NCI-H2107 treated with DMSO at 0.1 percent for 48 hours (cell line): ENCODE data around the gene AKAP13.

Experiments
- DNase-seq: peaks from one replicate; lab custom pipeline; 2025; ENCODE audit not compliant: unreplicated experiment; lab: John Stamatoyannopoulos, UW

The AKAP13 gene

DNA sequence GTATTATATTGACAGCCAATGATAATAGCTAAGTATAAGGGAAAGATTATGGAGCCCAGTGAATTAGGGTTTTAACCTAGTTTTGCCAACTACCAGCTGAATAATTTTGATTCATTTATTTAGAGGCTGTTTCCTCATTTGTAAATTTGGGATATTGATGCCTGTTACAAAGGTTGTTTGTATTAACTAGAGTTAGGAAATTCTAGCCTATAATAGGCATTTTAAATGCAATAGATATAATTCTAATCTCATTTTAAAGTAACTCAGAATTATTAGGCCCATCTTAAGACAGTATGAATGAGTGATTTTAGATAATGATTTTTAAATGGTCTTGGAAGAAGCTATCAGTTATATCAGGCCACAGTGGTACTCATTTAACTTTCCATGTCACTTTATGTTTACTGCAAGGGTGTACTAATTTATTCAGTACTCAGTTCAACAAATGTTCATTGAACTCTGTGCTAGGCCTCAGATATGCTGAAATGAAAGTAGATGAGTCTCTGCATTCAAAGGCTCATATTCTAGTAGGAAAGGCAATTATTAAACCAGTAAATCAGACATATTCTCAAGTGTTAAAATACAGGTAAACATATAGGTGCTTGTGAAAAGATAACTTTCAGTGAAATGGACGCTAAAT lies 213.5 kb downstream of the AKAP13 start:
- no peak for DNase-seq

- no peak for DNase-seq
These were observed 215.6 kb downstream of the AKAP13 start for GRCh38 chr15:85595804-85596536.

DNA sequence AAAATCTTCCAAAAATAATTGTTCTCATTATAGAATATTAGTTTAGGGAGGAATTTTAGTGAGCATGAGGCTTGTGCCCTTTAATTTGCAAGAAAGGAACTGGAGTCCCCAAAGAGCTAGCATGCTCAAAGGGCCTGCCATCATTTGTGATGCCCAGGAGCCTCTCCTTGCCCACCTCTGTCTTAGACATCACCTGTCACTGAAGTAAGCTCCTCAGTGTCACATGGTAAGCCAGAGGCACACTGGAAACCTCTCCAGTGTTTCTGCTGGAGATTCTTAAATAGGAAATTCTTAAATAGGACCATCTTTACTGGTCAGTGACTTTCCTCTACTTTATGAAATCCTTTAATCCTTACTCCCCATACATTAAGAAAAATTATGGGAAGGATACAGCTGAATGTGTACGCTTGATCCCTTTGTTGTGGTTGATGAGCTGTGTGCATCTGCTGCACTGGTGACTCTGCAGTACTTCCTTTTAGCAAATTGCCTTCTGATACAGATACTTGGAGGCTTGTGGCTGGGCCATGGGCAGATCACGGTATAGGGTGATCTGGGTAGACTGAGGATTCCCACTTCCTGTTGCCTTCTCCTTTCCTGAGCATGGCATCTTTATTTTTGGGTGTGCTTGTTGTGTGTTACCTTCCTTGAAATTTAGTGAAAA lies 216.9 kb downstream of the AKAP13 start:
- no peak for DNase-seq

DNA sequence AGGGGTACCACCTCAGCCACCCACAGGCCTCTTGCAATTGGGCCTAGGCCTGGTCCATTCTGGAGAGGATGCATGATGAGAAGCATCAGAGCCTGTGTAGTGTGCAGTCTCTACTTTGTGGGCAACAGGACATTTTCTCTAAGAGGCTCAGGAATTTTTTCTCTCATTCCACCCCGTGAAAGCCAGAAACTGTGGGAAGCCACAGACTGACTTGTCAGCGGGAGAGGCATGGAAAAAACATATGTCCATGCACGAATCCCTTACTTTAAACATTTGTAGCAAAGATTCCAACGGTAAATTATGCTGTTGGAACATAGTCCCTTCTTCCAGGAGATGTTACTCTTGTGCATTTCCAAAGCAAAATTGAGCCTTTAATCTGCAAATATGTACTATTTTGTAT lies 217.8 kb downstream of the AKAP13 start:
- no peak for DNase-seq

- DNase-seq: no peak
These were observed 218.5 kb downstream of the AKAP13 start for GRCh38 chr15:85598718-85599398.

DNA sequence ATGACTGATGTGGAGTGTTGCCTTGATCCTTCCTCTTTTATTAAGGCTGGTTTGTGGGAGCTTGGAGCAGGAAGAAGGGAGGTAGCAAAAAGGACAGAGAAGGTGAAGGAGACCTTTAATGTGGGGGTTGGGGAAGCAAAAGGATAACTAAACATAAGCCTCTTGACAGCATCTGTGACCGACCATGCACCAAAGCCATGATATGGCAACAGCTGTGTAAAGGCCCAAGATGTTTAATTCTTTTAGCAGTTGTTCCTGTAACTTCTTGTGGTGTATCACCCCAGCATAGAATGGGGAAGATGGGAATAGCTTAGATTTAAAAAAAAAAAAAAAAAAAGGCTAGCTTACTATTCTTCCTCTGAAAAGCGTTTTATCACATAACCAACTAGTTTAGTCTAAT lies 219.6 kb downstream of the AKAP13 start:
- DNase-seq: no peak

DNA sequence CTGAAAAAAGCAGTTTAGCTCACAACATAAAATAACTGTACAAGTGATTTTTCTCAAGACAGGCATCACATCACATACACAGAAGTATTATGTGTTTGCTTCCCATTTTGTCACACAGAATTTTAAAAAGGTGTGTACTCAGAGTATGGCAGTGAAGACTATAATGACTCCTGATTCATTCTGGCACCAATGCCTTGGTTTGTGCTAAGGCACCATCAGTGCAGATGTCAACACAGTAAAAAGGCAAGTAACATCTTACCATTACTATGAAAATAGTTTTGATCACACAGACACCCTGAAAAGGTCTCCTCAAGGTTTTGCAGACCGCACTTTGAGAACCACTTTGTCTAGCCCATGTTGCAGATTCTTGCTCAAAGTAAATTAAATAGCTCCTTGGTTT lies 222.8 kb downstream of the AKAP13 start:
- no peak for DNase-seq

- no peak for DNase-seq
These were observed 223.3 kb downstream of the AKAP13 start for GRCh38 chr15:85603703-85604102.

DNA sequence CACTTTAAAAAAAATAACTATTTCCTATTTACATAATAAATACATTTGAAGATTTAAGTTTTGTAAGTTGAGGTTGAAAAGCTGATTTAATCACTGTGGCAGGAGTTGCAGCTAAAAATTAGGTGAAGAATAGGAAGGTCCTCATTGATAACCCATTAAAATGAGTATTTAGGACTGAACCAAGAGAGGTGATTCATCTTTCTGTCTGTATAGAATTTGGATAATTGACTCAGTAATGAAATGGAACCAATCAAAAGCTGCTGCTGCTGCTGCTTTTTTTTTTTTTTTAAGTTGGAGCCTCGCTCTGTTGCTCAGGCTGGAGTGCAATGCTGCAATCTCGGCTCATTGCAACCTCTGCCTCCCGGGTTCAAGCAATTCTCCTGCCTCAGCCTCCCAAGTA lies 223.8 kb downstream of the AKAP13 start:
- no peak for DNase-seq

DNA sequence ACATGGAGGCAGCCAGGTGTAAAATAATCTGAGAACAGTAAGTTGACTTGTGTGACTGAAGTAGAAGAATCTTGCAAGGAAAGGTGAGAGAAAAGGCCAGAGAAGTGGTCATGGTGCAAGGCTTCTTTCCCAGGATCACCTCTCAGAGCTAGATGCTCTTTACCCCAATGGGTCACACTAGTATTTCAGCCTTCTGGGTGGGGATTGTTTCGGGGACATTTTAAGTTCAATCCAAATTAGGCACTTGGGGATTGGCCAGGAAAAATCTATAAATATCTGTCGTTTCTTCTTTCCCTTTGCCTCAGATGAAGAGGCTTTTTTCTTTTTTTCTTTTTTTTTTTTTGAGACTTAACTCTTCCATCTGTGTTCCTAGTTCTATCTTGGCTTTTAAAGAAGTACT lies 226.3 kb downstream of the AKAP13 start:
- DNase-seq: no peak

- no peak for DNase-seq
These were observed 226.9 kb downstream of the AKAP13 start for GRCh38 chr15:85607141-85607806.

DNA sequence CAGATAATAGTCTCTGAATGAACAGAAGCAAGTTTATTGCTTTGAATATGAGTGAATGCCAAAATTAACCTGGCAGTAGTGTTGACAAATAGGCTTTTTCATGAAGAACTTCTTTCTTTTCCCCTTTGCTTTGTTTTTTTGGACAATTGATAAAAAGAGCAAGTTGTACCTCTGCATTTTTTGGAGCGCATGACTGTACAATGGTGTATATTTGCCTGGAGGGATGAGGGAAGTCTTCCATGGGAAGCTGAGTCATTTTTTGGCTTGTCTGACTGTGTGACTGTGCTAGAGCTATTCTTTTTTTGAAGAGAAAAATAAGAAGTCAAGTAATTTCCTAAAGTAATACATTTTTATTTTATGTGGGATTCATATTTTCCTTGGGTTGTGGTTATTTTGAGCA lies 227.4 kb downstream of the AKAP13 start:
- no peak for DNase-seq

DNA sequence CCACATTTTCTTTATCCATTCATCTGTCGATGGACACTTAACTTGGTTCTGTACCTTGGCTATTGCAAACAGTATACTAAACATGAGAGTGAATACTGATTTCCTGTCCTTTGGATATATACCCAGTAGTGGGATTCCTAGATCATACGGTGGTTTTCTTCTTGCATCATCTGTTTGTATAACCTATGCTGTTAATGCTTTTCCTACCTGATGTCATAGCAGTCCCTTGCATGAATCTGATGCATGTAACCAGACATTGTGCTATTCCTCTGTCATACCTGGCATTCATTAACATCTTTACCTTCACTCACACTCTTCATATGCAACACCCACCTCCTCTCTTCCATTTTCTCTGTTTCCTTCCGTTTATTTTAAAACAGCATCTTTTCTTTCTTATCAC lies 229.1 kb downstream of the AKAP13 start:
- no peak for DNase-seq

DNA sequence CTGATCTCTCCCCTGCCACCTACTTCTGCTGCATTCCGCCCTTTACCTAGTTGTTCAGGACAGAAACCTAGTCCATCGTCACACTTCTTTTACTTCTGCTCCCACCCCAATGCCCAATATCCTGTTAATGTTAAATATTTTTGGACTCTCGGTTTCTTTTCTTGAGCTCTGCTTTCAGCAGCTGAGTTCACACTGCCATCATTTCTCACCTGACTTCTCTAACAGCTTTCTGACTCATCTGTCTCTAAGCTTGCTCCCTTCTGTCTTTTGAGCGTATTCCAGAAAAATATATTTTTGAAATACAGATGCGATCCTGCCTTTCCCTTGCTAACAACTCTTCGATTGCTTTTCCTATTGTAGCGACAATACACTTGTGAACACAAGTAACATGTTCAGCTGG lies 231.0 kb downstream of the AKAP13 start:
- DNase-seq: no peak

- no peak for DNase-seq
These were observed 233.7 kb downstream of the AKAP13 start for GRCh38 chr15:85614059-85614458.

- no peak for DNase-seq
These were observed 235.5 kb downstream of the AKAP13 start for GRCh38 chr15:85615930-85616329.

DNA sequence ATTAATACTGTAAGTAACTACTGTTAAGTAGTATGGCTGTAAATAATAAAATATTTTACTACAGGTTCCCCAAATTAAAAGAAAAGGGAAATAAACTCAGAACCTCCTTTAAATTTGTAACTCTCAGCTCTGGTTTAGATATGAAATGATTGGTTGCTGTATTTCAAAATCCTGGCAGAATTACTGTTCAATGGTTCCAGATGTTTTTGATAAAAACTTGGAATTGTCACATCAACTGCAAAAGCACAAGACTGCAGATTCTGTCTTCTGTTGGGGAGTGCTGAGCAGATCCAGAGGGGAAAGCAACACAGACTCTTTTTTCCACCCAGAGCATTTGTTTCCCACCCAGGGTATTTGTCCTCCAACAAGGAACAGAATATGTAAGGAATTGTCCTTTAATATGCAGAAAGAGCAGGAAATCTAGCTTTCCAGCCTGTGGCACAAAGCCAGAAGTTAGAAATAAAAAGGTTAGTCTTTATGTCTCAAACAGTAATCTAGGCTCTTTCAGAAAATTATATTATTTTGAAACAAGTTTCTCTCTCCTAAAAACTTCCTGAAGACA lies 236.2 kb downstream of the AKAP13 start:
- DNase-seq: no peak

DNA sequence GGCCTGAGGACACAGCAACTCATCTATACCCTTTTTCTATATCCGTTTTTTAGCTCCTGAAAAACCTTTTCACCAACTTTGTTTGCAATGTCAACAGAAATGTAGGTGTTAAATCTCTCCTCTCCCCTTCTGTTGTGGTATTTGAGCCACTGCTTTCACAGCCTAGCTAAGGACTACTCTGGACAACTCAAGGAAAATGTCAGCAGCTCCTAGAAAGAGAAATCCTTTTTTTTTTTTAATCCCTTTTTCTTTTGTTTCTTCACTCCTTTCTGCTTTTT lies 237.8 kb downstream of the AKAP13 start:
- no peak for DNase-seq

DNA sequence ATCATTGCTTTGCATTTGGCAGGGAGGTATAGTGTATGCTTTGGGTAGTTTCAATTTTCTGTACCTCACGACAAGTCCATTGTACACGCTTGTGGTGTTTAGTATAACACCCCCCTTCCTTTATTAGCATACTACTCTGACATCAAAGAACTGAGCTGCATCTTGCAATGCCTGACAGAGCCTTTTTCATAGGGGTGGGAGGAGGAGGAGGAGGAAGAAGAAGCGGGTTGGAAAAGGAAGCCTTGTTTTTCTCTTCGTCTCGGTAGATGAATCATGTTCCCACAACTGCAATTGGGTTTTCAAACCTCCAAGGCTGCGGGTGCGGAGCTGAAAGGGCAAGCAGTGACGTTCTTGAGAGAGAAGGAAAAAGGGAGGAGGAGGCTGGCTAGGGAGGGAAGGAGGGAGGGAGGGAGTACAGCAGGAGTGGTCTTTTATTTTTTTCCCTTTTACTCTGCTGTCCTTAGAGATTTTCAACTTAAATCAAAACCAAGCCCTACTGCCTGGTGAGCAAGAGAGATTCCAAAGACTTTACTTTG lies 238.6 kb downstream of the AKAP13 start:
- DNase-seq: no peak

DNA sequence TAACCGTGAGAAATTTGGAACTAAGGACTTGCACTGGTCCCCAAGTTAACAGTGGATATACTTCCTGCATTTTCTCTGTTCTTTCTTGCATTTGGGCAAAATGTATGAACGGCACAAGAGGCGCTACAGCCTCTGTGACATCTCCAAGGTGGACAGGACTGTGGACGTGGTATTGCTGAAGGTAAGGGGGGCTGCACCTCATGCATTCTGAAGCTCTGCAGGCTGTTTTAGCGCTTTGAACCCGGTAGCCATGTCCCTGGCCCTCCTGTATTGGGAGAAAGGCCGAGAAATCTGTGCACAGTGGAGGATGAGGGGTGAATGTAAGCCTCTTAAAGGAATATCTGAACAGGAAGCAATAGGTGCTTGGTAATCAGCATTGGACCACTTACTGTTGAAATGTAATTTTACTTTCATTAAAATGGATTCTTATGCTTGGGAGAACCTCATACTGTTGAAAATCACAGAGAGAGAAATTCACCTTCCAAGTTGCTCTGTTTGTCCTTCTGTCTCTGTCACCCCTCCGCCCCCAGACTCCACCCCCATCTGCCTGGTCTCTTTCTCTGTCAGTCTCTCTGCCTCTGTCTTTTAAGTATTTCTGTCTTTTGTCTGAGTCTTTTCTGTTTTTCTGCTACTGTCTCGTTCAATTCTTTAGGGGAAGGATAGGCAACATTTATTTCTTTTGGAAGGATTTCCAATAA lies 239.7 kb downstream of the AKAP13 start:
- DNase-seq: no peak
